RWPE2 (cell line): ENCODE data around the gene TCF12.

Experiments used
- ATAC-seq: fragments of 200-7000 bp; cut with Tn5 transposase; 3 replicates; pipeline ENCODE4 v1.9.1; 2021; ENCODE audit warnings: low read depth
- DNase-seq: peaks from one replicate; pipeline ENCODE4 v3.0.0-alpha.2; 2020; ENCODE audit warnings: low spot score
- H3K27ac ChIP-seq: fragments of 450-650 bp; 2 replicates; pipeline ENCODE4 v1.5.1; 2017; ENCODE audit warnings: mild to moderate bottlenecking; ENCODE audit not compliant: poor library complexity, severe bottlenecking
- H3K27me3 ChIP-seq: fragments of 250-450 bp; sonication (Bioruptor Pico); 2 replicates; pipeline ENCODE4 v1.5.1; 2021; ENCODE audit warnings: mild to moderate bottlenecking, moderate library complexity; ENCODE audit not compliant: insufficient read depth, poor library complexity, severe bottlenecking
- H3K36me3 ChIP-seq: fragments of 250-450 bp; sonication (Bioruptor Pico); 2 replicates; pipeline ENCODE4 v1.5.1; 2020; ENCODE audit warnings: low read depth, mild to moderate bottlenecking, moderate library complexity
- H3K4me1 ChIP-seq: fragments of 250-450 bp; sonication (Bioruptor Pico); 2 replicates; pipeline ENCODE4 v1.5.1; 2021; ENCODE audit warnings: mild to moderate bottlenecking, moderate library complexity; ENCODE audit not compliant: insufficient read depth, poor library complexity, severe bottlenecking
- H3K4me3 ChIP-seq: fragments of 250-450 bp; sonication (Bioruptor Pico); 2 replicates; pipeline ENCODE4 v1.5.1; 2021; ENCODE audit warnings: mild to moderate bottlenecking, moderate library complexity; ENCODE audit not compliant: severe bottlenecking
- H3K9me3 ChIP-seq: fragments of 250-450 bp; sonication (Bioruptor Pico); 2 replicates; pipeline ENCODE4 v1.5.1; 2021; ENCODE audit warnings: mild to moderate bottlenecking, moderate library complexity; ENCODE audit not compliant: severe bottlenecking
- CTCF ChIP-seq: fragments of 450-650 bp; IDR thresholded peaks from one replicate; pipeline ENCODE4 v1.5.1; 2017; ENCODE audit warnings: mild to moderate bottlenecking, moderate library complexity; ENCODE audit not compliant: poor library complexity, severe bottlenecking

TCF12 gene

GRCh38 chr15:56968821-56969220 is 50.4 kb downstream of the TCF12 start:
- peak; percentile 51 for ATAC-seq
- H3K27ac ChIP-seq = peak overlapping the region; percentile 17
- no peak for DNase-seq

GRCh38 chr15:56969265-56969895 is 50.9 kb downstream of the TCF12 start:
- Histone ChIP-seq H3K9me3 (no peaks in the 10 kb centered on the region), H3K4me3 (no peak overlapping the region), H3K27me3 (no peaks in the 10 kb centered on the region), H3K27ac (peak overlapping the region; percentile 17), H3K4me1 (peaks cover 9% of the 10 kb centered on the region), H3K36me3 (no peaks in the 10 kb centered on the region)
- DNase-seq (no peak), ATAC-seq (peak; percentile 76)
- no peak for TF ChIP-seq CTCF

More at GRCh38 chr15:56968821-56969220, 50.4 kb downstream of the TCF12 start:
- Histone ChIP-seq H3K4me1 (peaks cover 4% of the 10 kb centered on the region), H3K9me3 (no peaks in the 10 kb centered on the region), H3K27me3 (no peaks in the 10 kb centered on the region), H3K4me3 (no peak overlapping the region), H3K36me3 (no peaks in the 10 kb centered on the region)
- no peak for TF ChIP-seq CTCF

GRCh38 chr15:56971571-56971970 is 53.1 kb downstream of the TCF12 start:
- no peak for TF ChIP-seq CTCF
- Histone ChIP-seq H3K9me3 (no peaks in the 10 kb centered on the region), H3K27ac (no peak overlapping the region), H3K27me3 (no peaks in the 10 kb centered on the region), H3K4me1 (peaks cover 19% of the 10 kb centered on the region), H3K4me3 (no peak overlapping the region), H3K36me3 (no peaks in the 10 kb centered on the region)
- no peak for ATAC-seq
- no peak for DNase-seq

- Histone ChIP-seq H3K9me3 (no peaks in the 10 kb centered on the region), H3K4me1 (peaks cover 19% of the 10 kb centered on the region), H3K36me3 (no peaks in the 10 kb centered on the region), H3K27ac (no peak overlapping the region), H3K27me3 (no peaks in the 10 kb centered on the region), H3K4me3 (no peak overlapping the region)
- ATAC-seq = no peak
- no peak for TF ChIP-seq CTCF
- no peak for DNase-seq
These were observed 53.6 kb downstream of the TCF12 start for GRCh38 chr15:56972016-56972415.

GRCh38 chr15:56972426-56972825 is 54.0 kb downstream of the TCF12 start:
- no peak for TF ChIP-seq CTCF
- Histone ChIP-seq H3K4me3 (no peak overlapping the region), H3K36me3 (no peaks in the 10 kb centered on the region), H3K9me3 (no peaks in the 10 kb centered on the region), H3K27ac (no peak overlapping the region), H3K4me1 (peaks cover 19% of the 10 kb centered on the region), H3K27me3 (no peaks in the 10 kb centered on the region)
- no peak for DNase-seq
- ATAC-seq = no peak
